GM12872 (cell line): ENCODE data around the gene TCF7.

Experiments
- TF ChIP-seq, protein P1 (sequence below): IDR thresholded peaks from 3 replicates; pipeline ENCODE4 v1.5.1; 2011; ENCODE audit warnings: low read depth, mild to moderate bottlenecking, low read length, moderate library complexity; ENCODE audit not compliant: insufficient read depth

TCF7 gene

DNA sequence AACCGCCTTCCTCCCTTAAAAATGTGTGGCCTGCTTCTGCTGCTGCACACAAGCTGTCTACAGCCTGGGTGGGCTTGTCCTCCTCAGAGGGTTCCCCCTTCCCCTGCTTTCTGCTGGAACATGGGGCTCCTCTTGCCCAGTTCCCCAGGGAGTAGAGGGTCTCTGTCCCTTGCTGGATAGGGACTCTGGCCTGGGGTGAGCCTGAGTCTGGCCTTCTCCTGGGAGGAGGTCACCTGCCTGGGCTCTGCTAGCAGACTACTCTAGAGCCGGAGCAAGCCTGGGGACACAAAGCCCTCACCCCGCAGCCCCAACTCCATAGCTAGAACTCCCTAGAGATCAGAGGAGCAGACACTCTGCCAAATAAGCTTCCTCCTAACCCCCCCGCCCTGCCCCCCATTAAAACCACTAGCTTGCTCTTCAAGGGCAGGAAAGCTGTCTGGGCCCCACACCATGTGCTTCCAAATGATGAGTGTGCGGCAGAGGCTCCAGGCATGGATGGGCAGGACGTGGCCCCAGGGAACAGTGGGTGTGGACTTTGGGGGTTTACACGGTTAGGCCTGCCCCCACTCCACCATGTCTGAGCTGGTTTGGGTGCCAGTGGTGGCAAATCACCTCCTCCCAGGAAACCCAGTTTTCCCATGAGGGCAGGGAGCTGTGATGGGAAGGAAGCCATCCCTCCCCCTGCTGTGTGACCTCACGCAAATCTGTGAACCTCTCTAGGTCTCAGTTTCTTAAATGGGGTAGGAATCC, 10.0 kb downstream of the TCF7 start:
- TF ChIP-seq, protein P1, sequence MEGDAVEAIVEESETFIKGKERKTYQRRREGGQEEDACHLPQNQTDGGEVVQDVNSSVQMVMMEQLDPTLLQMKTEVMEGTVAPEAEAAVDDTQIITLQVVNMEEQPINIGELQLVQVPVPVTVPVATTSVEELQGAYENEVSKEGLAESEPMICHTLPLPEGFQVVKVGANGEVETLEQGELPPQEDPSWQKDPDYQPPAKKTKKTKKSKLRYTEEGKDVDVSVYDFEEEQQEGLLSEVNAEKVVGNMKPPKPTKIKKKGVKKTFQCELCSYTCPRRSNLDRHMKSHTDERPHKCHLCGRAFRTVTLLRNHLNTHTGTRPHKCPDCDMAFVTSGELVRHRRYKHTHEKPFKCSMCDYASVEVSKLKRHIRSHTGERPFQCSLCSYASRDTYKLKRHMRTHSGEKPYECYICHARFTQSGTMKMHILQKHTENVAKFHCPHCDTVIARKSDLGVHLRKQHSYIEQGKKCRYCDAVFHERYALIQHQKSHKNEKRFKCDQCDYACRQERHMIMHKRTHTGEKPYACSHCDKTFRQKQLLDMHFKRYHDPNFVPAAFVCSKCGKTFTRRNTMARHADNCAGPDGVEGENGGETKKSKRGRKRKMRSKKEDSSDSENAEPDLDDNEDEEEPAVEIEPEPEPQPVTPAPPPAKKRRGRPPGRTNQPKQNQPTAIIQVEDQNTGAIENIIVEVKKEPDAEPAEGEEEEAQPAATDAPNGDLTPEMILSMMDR, result no peak

DNA sequence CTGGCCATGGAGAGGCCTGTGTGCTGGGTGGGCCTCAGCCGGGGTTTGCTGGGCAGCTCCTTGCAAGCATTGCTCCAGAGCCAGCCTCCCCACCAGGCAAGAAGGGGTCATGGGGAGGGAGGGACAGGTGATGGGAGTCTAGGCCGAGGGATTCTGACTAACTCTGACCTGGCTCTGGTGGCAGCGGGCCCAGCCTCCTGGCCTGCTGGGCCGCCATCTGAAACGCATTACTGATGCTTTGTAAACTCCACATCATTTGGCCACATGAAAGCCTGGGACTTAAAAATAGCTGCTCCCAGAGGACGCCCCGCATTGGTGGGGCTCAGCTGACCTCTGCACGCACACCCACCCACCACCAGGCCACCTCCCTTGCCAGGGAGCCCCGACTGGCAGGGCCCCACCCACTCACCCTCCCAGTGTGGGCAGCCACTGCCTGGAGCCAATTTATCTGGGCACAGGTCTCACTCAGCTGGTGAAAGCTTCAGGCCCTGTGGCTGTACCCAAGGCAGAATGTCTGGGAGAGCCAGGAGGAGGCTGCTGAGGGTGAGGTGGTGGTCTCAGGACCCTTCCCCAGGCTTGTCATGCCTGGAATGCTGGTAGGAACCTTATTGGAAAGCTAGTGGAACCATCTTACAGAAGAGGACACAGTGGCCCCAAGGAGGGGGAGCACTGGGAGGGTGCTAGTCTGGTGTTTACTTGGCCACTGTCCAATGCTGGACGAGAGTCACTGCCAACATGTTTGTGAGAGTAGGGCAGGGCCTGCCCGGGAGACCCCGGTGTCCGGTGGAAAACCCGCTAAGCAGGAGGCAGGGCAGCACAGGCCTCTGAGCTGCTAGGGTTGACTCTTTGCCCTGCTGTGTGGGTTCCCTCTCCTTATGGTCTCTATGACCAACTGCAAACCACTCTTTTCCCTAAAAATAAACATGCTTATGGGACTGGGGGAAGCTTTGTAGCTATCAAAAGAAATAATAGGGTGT, 10.8 kb downstream of the TCF7 start:
- TF ChIP-seq, protein P1, result no peak

DNA sequence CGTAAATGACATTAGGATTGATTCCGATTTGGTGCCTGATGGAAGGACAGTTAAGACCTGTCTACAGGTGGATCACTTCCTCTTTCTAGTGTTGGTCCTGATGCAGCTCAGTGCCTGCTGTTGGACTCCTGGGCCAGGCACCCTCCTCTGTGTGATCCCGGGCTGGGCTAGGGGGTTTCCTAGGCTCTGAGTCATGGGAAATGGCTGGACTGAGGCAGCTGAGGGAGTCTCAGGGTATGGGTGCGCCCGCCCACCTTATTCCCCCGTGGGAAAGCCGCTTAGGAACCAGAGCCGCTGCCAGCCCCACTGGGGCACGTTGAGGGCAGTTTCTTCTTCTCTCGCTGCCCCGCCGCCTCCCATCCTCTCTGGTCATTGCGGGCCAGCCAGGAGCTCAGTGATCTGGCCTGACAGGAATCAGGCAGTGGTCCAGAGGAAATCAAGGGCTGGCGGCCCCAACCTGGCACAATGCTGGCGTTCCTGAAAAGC, 12.9 kb downstream of the TCF7 start:
- TF ChIP-seq, protein P1, result no peak

DNA sequence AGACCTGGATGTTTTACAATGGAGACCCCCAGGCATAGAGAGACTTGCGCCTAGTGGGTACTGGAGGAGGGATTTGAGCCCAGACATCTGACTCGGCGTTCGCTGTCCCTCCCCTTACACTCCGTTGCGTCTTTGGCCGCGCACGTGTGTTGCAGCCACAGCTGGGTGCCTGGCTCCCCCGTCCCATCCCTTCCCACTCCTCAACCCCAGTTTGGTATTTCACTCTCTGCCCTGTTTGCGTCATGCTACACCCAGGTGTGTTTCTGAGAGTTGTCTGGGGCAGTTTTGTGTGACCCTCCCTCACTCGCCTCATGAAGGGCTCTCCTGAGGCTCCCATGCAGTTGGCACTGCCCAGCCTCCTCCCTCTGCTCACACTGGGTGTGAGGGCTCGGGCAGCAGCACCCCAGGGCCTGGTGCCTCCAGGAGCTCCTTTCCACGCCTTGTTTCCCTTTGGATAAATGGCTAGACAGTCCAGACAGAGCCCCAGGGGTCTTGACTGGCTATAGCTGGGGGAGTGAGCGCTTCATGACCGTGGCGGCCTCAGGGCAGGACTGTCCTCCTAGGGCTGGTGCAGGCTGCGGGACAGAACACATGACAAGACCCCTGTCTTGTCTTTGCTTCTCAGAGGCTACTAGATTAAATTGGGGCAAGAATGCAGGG, 13.6 kb downstream of the TCF7 start:
- TF ChIP-seq, protein P1, result no peak

DNA sequence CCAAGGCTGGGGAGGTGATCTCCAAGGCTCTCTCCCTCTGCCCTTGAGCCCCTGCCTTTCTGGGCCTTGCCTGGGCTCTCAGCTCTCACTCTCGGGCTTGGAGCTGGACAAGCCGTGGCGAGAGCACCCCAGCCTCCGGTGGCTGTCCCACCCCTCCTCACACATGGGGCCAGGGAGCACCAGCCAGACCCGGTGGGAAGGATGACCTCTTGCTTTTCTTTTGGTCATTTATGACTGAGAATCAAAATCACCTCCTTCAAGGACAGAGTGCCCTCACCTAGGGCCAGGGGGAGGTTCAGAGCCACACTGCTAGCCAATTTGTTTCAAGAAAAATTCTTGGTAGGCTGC, 14.1 kb downstream of the TCF7 start:
- TF ChIP-seq, protein P1, result no peak

DNA sequence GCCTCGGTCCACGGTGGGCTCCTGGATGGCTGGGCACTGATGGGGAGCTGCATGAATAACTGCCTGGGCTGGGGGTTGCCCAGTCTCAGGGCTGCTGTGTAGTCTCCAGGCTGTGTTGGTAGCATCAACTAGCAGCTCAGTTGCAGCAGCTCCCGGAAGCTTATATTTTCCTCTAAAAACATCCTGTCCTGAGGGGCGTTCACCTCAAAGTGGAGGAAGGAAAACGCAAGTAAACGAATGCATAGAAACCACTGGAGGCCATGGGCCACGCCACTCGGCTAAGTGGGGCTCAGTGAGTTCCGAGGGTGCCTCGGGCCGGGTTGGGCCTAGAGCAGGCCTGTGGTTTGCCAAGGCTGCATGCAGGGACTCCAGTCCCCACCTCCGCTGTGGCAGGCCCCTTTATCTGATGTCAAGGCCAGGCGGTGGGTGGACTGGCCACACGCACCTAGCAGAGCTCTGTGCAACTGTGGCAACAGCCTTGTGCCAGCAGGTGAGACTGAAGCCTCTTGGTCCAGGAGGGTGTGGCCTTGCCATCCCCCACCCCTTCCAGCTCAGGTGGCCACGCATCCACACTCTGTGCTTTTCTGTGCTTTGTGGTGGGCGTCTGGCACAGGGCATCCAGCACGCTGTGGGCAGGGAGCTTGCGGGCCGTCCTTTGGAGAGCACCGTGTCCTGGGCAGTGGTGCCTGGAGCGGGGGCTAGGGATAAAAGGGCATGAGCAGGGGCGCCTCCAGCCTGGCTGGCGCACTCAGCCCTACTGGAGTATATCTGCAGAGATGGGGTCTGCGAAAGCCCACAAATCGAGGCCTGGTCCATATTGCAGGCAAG, 15.1 kb downstream of the TCF7 start:
- TF ChIP-seq, protein P1, result no peak
